ENCODE results near the gene TYMP.

Gene TYMP

GRCh38 chr22:50562523-50563412 is 33.0 kb upstream of the TYMP start, which contains the start of gene SYCE3:
TSS of gene SYCE3 (minus strand) at chr22:50562919. CDS start at chr22:50556405, 6,514 bp downstream.
- peak; percentile 97 for DNase-seq (ENCODE audit: low spot score)

- DNase-seq (ENCODE audit: low spot score): no peak
Observed at GRCh38 chr22:50561401-50562358, 31.9 kb upstream of the TYMP start.

GRCh38 chr22:50560034-50560433 is 30.2 kb upstream of the TYMP start:
- DNase-seq (ENCODE audit: low spot score): no peak

- DNase-seq (ENCODE audit: low spot score): no peak
Observed at GRCh38 chr22:50556703-50557102, 26.9 kb upstream of the TYMP start.

GRCh38 chr22:50553310-50553709 is 23.5 kb upstream of the TYMP start:
- DNase-seq (ENCODE audit: low spot score): no peak

GRCh38 chr22:50551160-50551752 is 21.4 kb upstream of the TYMP start:
- no peak for DNase-seq (ENCODE audit: low spot score)

- DNase-seq (ENCODE audit: low spot score): no peak
Observed at GRCh38 chr22:50550395-50550794, 20.6 kb upstream of the TYMP start.

GRCh38 chr22:50548921-50549790 is 19.3 kb upstream of the TYMP start:
- DNase-seq (ENCODE audit: low spot score): no peak

- no peak for DNase-seq (ENCODE audit: low spot score)
Observed at GRCh38 chr22:50548040-50548920, 18.5 kb upstream of the TYMP start.

GRCh38 chr22:50547263-50547985 is 17.6 kb upstream of the TYMP start:
- no peak for DNase-seq (ENCODE audit: low spot score)

GRCh38 chr22:50546326-50547262 is 16.8 kb upstream of the TYMP start:
- DNase-seq (ENCODE audit: low spot score): no peak

GRCh38 chr22:50545522-50546325 is 15.9 kb upstream of the TYMP start, which contains the start of gene KLHDC7B:
TSS of gene KLHDC7B (plus strand) at chr22:50545899. CDS start at chr22:50546244, 345 bp downstream.
- no peak for DNase-seq (ENCODE audit: low spot score)

- no peak for DNase-seq (ENCODE audit: low spot score)
Observed at GRCh38 chr22:50544746-50545253, 15.0 kb upstream of the TYMP start.

GRCh38 chr22:50544078-50544745 is 14.4 kb upstream of the TYMP start:
- peak; percentile 83 for DNase-seq (ENCODE audit: low spot score)

GRCh38 chr22:50542416-50542927 is 12.7 kb upstream of the TYMP start:
- peak; percentile 64 for DNase-seq (ENCODE audit: low spot score)

GRCh38 chr22:50541667-50542026 is 11.8 kb upstream of the TYMP start:
- DNase-seq (ENCODE audit: low spot score): peak; percentile 43

All from NAMALWA (cell line).